ENCODE data around the gene FGF12. TPM values are rescaled to one million over a fixed set of nuclear protein-coding genes. Genes with fewer than 3 reads are reported as not detected.

Gene FGF12
- total and polyA plus RNA-seq, 2 experiments from 2014 or later = not detected

DNA sequence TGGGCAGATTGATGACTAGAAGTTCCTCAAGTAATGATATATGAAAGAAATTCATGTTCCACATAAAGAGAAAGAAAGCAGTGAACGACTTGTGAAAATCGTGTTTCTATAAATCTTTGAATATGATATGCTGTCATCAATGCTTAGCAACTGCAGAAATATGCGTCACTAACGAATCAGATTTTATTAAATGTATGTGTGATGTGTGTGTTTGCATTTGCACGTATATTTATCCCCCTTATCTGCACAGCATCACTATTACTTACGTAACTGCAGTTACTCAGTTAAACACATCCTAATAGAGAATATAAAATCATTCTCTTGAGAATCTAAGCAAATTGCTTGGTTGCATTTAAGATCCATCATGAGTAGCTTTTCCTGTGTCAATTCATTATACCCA, 468.6 kb downstream of the FGF12 start:
- Histone ChIP-seq H3K9ac (no peak overlapping the region), H3K27me3 (replicated peaks; ENCODE audit: insufficient read depth) (no peaks in the 10 kb centered on the region), H3F3A (ENCODE audit: insufficient read depth) (no peaks in the 10 kb centered on the region), H3K9me2 (ENCODE audit: insufficient read depth) (no peaks in the 10 kb centered on the region), H3K36me3 (ENCODE audit: low read depth) (no peaks in the 10 kb centered on the region), H3K79me2 (ENCODE audit: insufficient read depth) (no peaks in the 10 kb centered on the region), H3K9me3 (ENCODE audit: low read depth) (peaks cover 3% of the 10 kb centered on the region), H2AFZ (no peak overlapping the region), H3K4me2 (ENCODE audit: unreplicated experiment) (no peak overlapping the region), H3K4me1 (ENCODE audit: insufficient read depth) (no peaks in the 10 kb centered on the region), H3K4me3 (no peak overlapping the region), H3K27ac (no peak overlapping the region), H4K20me1 (ENCODE audit: insufficient read depth) (no peaks in the 10 kb centered on the region)
- in situ Hi-C loops (cut with MboI) = no loop called here
- DNase-seq = no peak
- TF ChIP-seq EZH2phosphoT487 (IDR thresholded peaks at IDR 0.05; ENCODE audit: insufficient read depth, low read depth) (no peak), EZH2 (IDR thresholded peaks at IDR 0.05; ENCODE audit: insufficient read depth, poor library complexity, severe bottlenecking) (no peak)
- 31 to 44% methylated on average over 6 of the region's 6 CpGs for WGBS, 2 experiments (ENCODE audit: low coverage in 1 of 2, low lambda C conversion rate in 2 of 2, missing lambda C conversion rate in 2 of 2)

DNA sequence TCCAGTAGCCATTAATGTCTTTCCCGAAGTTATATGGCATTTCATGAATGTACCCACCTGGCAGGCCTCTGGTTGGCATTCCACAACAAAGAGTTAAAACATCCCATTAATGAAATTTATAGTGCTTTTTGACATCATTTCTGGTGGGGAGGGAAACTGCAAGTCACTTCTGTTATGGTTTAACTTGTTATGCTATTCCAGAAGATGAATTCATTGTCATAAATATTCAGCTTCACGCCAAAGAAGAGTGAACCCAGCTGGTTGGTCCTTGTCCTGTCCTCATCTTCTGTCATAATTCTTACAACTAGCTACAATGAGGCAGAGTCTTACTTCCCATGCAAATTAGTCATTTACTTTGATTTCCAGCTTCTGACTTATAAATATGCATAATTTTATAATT, 471.5 kb downstream of the FGF12 start:
- Histone ChIP-seq H4K20me1 (ENCODE audit: insufficient read depth) (no peaks in the 10 kb centered on the region), H3K4me3 (no peak overlapping the region), H3K36me3 (ENCODE audit: low read depth) (no peaks in the 10 kb centered on the region), H3K9me3 (ENCODE audit: low read depth) (no peaks in the 10 kb centered on the region), H3K4me2 (ENCODE audit: unreplicated experiment) (no peak overlapping the region), H3K79me2 (ENCODE audit: insufficient read depth) (no peaks in the 10 kb centered on the region), H3K9ac (no peak overlapping the region), H3F3A (ENCODE audit: insufficient read depth) (no peaks in the 10 kb centered on the region), H3K9me2 (ENCODE audit: insufficient read depth) (no peaks in the 10 kb centered on the region), H3K27me3 (replicated peaks; ENCODE audit: insufficient read depth) (no peaks in the 10 kb centered on the region), H3K4me1 (ENCODE audit: insufficient read depth) (no peaks in the 10 kb centered on the region), H3K27ac (no peak overlapping the region), H2AFZ (no peak overlapping the region)
- no peak for TF ChIP-seq EZH2phosphoT487 (IDR thresholded peaks at IDR 0.05; ENCODE audit: insufficient read depth, low read depth)
- TF ChIP-seq EZH2 (IDR thresholded peaks at IDR 0.05; ENCODE audit: insufficient read depth, poor library complexity, severe bottlenecking) = no peak
- DNase-seq = no peak
- in situ Hi-C loops (cut with MboI) = no loop called here
- 20 to 21% methylated on average over 2 of the region's 2 CpGs for WGBS, 2 experiments (ENCODE audit: low coverage in 1 of 2, low lambda C conversion rate in 2 of 2, missing lambda C conversion rate in 2 of 2)

DNA sequence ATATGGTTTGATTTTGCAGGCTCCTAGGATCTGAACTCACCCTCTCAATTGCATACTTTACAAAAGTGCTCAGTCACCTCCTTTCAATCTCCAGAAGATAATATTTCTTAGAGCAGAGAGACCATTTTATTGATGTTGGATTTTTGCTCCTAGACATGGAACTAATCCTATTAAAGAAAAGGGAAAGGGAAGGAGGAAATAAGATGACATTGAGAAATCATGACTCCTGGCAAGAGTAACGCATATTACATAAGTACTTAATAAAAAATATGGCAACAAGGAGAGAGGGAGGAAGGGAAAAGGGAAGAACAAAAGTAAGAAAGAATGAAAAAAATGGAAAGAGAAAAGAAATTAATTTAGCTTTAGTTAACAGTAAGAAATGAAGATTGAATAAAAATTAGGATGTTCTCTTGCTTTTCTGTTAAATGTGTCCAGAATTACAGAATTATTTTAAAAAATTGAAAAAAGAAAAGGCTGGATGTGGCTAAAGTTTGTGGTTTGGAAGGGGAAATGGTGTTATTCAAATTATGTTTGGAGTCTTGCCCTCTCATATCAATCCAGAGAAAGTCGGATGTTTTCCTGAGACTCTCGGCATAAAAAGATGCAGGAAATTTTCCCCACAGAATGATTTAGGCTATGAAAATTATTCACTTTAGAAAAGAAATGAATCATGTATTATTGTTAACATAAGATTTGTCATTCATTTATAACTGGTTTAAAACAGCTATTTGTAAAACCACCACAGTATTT, 474.0 kb downstream of the FGF12 start:
- H3K27me3 ChIP-seq (replicated peaks; ENCODE audit: insufficient read depth) = no peaks in the 10 kb centered on the region
- no peaks in the 10 kb centered on the region for H3K9me2 ChIP-seq (ENCODE audit: insufficient read depth)
- H3K4me2 ChIP-seq (ENCODE audit: unreplicated experiment) = no peak overlapping the region
- no peak for DNase-seq
- no peaks in the 10 kb centered on the region for H3K36me3 ChIP-seq (ENCODE audit: low read depth)
- WGBS, 2 experiments (ENCODE audit: low coverage in 1 of 2, low lambda C conversion rate in 2 of 2, missing lambda C conversion rate in 2 of 2) = 0 to 3% methylated on average over 3 of the region's 3 CpGs
- H3K9me3 ChIP-seq (ENCODE audit: low read depth) = no peaks in the 10 kb centered on the region
- H3K79me2 ChIP-seq (ENCODE audit: insufficient read depth) = no peaks in the 10 kb centered on the region
- H3K27ac ChIP-seq = no peak overlapping the region
- H3K4me1 ChIP-seq (ENCODE audit: insufficient read depth) = no peaks in the 10 kb centered on the region
- in situ Hi-C loops (cut with MboI) = no loop called here
- H3K9ac ChIP-seq = no peak overlapping the region
- H2AFZ ChIP-seq = no peak overlapping the region
- TF ChIP-seq EZH2 (IDR thresholded peaks at IDR 0.05; ENCODE audit: insufficient read depth, poor library complexity, severe bottlenecking) (no peak), EZH2phosphoT487 (IDR thresholded peaks at IDR 0.05; ENCODE audit: insufficient read depth, low read depth) (no peak)
- no peak overlapping the region for H3K4me3 ChIP-seq
- no peaks in the 10 kb centered on the region for H4K20me1 ChIP-seq (ENCODE audit: insufficient read depth)
- H3F3A ChIP-seq (ENCODE audit: insufficient read depth) = no peaks in the 10 kb centered on the region

GRCh38 chr3:192249516-192249915, 477.8 kb downstream of the FGF12 start:
- H3K27ac ChIP-seq = no peak overlapping the region
- in situ Hi-C loops (cut with MboI) = no loop called here

More at GRCh38 chr3:192249516-192249915, 477.8 kb downstream of the FGF12 start:
- no peaks in the 10 kb centered on the region for H4K20me1 ChIP-seq (ENCODE audit: insufficient read depth)
- DNase-seq = no peak
- no peak overlapping the region for H3K4me2 ChIP-seq (ENCODE audit: unreplicated experiment)
- H3K4me1 ChIP-seq (ENCODE audit: insufficient read depth) = no peaks in the 10 kb centered on the region
- WGBS, 2 experiments (ENCODE audit: low coverage in 1 of 2, low lambda C conversion rate in 2 of 2, missing lambda C conversion rate in 2 of 2) = 8 to 18% methylated on average over 3 of the region's 3 CpGs
- H3K4me3 ChIP-seq = no peak overlapping the region
- H3K9me2 ChIP-seq (ENCODE audit: insufficient read depth) = no peaks in the 10 kb centered on the region
- no peaks in the 10 kb centered on the region for H3F3A ChIP-seq (ENCODE audit: insufficient read depth)
- H3K9me3 ChIP-seq (ENCODE audit: low read depth) = no peaks in the 10 kb centered on the region
- no peak for TF ChIP-seq EZH2 (IDR thresholded peaks at IDR 0.05; ENCODE audit: insufficient read depth, poor library complexity, severe bottlenecking)
- no peak for TF ChIP-seq EZH2phosphoT487 (IDR thresholded peaks at IDR 0.05; ENCODE audit: insufficient read depth, low read depth)
- no peak overlapping the region for H3K9ac ChIP-seq
- H3K79me2 ChIP-seq (ENCODE audit: insufficient read depth) = no peaks in the 10 kb centered on the region
- H3K27me3 ChIP-seq (replicated peaks; ENCODE audit: insufficient read depth) = no peaks in the 10 kb centered on the region
- H3K36me3 ChIP-seq (ENCODE audit: low read depth) = no peaks in the 10 kb centered on the region
- H2AFZ ChIP-seq = no peak overlapping the region
